ENCODE data around the gene ASMT. TPM values are rescaled to one million over a fixed set of nuclear protein-coding genes. Genes with fewer than 3 reads are reported as not detected.
"Not testable (repeated sequence)": the region's sequence is repeated elsewhere in the genome, so short reads cannot be mapped to it uniquely, and the experiment has no call there.

The ASMT gene
- total and polyA plus RNA-seq, 3 donors from 2014 or later = 0.37 to 0.55 TPM; not detected in 1

DNA sequence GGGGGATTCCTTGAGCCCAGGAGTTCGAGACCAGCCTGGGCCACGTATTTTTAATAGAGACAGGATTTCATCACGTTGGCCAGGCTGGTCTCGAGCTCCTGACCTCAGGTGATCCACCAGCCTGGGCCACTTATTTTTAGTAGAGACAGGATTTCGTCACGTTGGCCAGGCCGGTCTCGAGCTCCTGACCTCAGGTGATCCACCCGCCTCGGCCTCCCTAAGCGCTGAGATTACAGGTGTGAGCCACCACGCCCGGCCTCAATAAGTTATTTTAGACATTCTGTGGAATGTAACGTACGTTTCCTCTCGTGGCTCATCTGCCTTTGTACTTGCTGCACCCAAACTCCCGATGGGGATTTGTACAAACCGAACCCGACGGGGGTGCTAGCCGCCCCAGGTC lies 8.8 kb downstream of the ASMT start:
- Histone ChIP-seq H3K27ac (no peak overlapping the region), H3K36me3 (ENCODE audit: low read depth, missing control alignments) (no peaks in the 10 kb centered on the region), H3K27me3 (no peaks in the 10 kb centered on the region), H3K4me1 (no peaks in the 10 kb centered on the region), H3K9me3 (no peaks in the 10 kb centered on the region), H3K4me3 (no peak overlapping the region)
- intact Hi-C loops (cut with DNase I; ENCODE audit: low total_unique reads) = no loop called here
- WGBS, 2 donors = 85 to 89% methylated on average over 17 to 21 of the region's 21 CpGs
- TF ChIP-seq POLR2A (IDR thresholded peaks at IDR 0.05) = no peak
- TF ChIP-seq, protein P1, sequence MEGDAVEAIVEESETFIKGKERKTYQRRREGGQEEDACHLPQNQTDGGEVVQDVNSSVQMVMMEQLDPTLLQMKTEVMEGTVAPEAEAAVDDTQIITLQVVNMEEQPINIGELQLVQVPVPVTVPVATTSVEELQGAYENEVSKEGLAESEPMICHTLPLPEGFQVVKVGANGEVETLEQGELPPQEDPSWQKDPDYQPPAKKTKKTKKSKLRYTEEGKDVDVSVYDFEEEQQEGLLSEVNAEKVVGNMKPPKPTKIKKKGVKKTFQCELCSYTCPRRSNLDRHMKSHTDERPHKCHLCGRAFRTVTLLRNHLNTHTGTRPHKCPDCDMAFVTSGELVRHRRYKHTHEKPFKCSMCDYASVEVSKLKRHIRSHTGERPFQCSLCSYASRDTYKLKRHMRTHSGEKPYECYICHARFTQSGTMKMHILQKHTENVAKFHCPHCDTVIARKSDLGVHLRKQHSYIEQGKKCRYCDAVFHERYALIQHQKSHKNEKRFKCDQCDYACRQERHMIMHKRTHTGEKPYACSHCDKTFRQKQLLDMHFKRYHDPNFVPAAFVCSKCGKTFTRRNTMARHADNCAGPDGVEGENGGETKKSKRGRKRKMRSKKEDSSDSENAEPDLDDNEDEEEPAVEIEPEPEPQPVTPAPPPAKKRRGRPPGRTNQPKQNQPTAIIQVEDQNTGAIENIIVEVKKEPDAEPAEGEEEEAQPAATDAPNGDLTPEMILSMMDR (IDR thresholded peaks at IDR 0.05) = no peak
- DNase-seq = no peak

DNA sequence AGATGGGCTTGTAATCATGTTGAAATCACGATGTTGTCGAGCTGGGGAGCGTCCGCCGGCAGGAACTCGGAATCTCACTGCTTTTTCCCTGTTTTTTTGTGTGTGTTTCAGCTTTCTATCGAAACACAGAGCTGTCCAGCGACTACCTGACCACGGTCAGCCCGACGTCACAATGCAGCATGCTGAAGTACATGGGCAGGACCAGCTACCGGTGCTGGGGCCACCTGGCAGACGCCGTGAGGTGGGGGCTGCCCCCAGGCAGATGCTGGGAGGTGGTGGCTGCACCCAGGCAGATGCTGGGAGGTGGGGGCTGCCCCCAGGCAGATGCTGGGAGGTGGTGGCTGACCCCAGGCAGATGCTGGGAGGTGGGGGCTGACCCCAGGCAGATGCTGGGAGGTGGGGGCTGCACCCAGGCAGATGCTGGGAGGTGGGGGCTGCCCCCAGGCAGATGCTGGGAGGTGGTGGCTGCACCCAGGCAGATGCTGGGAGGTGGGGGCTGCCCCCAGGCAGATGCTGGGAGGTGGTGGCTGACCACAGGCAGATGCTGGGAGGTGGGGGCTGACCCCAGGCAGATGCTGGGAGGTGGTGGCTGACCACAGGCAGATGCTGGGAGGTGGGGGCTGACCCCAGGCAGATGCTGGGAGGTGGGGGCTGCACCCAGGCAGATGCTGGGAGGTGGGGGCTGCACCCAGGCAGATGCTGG lies 9.4 kb downstream of the ASMT start:
- H3K27me3 ChIP-seq; DNase-seq; H3K4me1 ChIP-seq; H3K9me3 ChIP-seq; intact Hi-C loops (cut with DNase I; ENCODE audit: low total_unique reads); H3K27ac ChIP-seq; H3K4me3 ChIP-seq; H3K36me3 ChIP-seq (ENCODE audit: low read depth, missing control alignments): not testable (repeated sequence)
- WGBS, 2 donors = 87 to 91% methylated on average over 13 to 14 of the region's 14 CpGs

DNA sequence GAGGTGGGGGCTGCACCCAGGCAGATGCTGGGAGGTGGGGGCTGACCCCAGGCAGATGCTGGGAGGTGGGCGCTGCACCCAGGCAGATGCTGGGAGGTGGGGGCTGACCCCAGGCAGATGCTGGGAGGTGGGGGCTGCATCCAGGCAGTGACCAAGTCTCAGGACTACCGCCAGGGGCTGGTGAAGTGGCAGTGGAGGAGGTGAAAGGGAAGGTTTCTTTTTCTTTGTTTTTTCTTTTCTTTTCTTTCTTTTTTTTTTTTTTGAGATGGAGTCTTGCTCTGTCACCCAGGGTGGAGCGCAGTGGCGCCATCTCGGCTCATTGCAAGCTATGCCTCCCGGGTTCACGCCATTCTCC lies 10.0 kb downstream of the ASMT start:
- H3K27me3 ChIP-seq; DNase-seq; H3K4me1 ChIP-seq; H3K36me3 ChIP-seq (ENCODE audit: low read depth, missing control alignments); H3K27ac ChIP-seq; intact Hi-C loops (cut with DNase I; ENCODE audit: low total_unique reads); H3K4me3 ChIP-seq; H3K9me3 ChIP-seq: not testable (repeated sequence)
- 93 to 99% methylated on average over 7 of the region's 7 CpGs for WGBS, 2 donors

DNA sequence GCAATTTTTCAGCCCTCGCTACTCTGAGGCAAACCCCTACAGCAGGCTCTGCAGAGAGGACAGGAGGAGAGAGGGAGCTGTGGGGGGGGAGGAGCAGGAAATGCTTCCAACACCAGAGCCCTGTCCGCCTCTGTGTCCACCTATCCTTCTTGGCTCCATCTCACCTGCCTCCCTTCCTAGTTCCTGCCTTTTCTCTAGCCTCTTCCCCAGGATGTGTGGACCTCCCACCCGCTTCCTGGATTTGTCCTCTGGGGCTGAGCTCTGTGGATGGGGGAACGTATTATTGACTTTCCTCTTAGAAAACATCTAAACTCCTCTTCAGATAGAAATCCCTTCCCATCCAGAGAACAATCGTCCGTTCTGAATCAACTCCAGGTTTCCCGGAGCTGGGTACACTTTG lies 14.4 kb downstream of the ASMT start:
- H3K4me3 ChIP-seq = no peak overlapping the region
- no peaks in the 10 kb centered on the region for H3K36me3 ChIP-seq (ENCODE audit: low read depth, missing control alignments)
- WGBS, 2 donors = 79 to 89% methylated on average over 7 of the region's 7 CpGs
- no peaks in the 10 kb centered on the region for H3K27me3 ChIP-seq
- no peak overlapping the region for H3K27ac ChIP-seq
- H3K4me1 ChIP-seq = no peaks in the 10 kb centered on the region
- no peak for TF ChIP-seq POLR2A (IDR thresholded peaks at IDR 0.05)
- TF ChIP-seq, protein P1 (IDR thresholded peaks at IDR 0.05) = no peak
- no peaks in the 10 kb centered on the region for H3K9me3 ChIP-seq
- DNase-seq = no peak
- intact Hi-C loops (cut with DNase I; ENCODE audit: low total_unique reads) = no loop called here

DNA sequence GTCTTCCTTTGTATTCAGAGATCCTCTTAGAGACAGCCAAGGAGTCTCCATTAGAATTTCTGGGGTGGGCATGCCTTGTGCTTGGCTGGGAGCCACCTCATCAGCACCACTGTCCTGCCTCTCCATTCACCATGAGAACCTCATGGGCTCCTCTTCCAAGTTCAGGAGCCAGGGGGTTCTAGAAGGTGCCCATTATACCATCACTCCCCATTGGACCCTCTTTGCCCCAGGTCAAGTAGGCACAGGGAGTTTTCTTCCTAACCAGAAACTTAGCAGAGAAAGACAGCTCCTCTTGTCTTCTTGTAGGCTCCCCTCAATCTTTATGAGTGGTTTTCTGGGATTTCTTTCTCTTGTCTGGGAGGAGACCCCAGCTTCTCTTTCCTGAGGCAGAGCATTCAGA lies 31.1 kb downstream of the ASMT start:
- H3K4me1 ChIP-seq = no peaks in the 10 kb centered on the region
- TF ChIP-seq, protein P1 (IDR thresholded peaks at IDR 0.05) = no peak
- TF ChIP-seq POLR2A (IDR thresholded peaks at IDR 0.05) = no peak
- no peaks in the 10 kb centered on the region for H3K27me3 ChIP-seq
- no peaks in the 10 kb centered on the region for H3K36me3 ChIP-seq (ENCODE audit: low read depth, missing control alignments)
- H3K27ac ChIP-seq = no peak overlapping the region
- H3K4me3 ChIP-seq = no peak overlapping the region
- intact Hi-C loops (cut with DNase I; ENCODE audit: low total_unique reads) = no loop called here
- no peak for DNase-seq
- no peaks in the 10 kb centered on the region for H3K9me3 ChIP-seq

DNA sequence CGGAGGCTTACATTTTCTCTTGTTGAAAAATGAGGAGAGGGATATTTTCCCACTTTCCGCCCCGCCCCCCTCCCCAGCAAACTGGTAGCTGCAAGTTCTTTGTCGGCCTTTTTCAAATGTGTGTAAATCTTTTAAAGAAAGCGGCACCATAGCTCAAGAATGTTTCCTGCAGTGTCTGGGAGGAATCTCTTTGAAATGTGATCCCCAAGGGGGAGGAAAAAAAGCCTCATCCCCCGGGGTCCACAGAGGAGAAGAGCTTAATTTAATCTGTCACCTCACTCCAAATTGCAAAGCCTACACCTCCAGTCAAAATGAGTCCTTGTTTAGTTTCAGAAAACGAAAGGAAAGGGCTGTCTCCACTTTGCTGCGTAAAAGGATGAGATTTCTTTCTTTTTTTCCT lies 34.8 kb downstream of the ASMT start:
- no peak overlapping the region for H3K4me3 ChIP-seq
- no peaks in the 10 kb centered on the region for H3K27me3 ChIP-seq
- H3K9me3 ChIP-seq = no peaks in the 10 kb centered on the region
- H3K36me3 ChIP-seq (ENCODE audit: low read depth, missing control alignments) = no peaks in the 10 kb centered on the region
- no peak for TF ChIP-seq POLR2A (IDR thresholded peaks at IDR 0.05)
- TF ChIP-seq, protein P1 (IDR thresholded peaks at IDR 0.05) = no peak
- no peak overlapping the region for H3K27ac ChIP-seq
- DNase-seq = no peak
- intact Hi-C loops (cut with DNase I; ENCODE audit: low total_unique reads) = loop anchor here (10.0 kb wide), 1 partner anchor 955 kb away; no protein-coding TSS in a partner anchor
- 14 to 17% methylated on average over 8 of the region's 8 CpGs for WGBS, 2 donors
- H3K4me1 ChIP-seq = no peaks in the 10 kb centered on the region

All from testis (tissue), 3 donors.